Muscle of arm (tissue), 14 donors: ENCODE measurements around the gene AGO4. TPM values are rescaled to one million over a fixed set of nuclear protein-coding genes. Genes with fewer than 3 reads are reported as not detected.
"Not testable (repeated sequence)": the region's sequence is repeated elsewhere in the genome, so short reads cannot be mapped to it uniquely, and the experiment has no call there.

ENCODE experiments used
- DNase-seq: peaks from one replicate; pipeline ENCODE4 v3.0.0-alpha.2; 2013
- long read RNA-seq, 11 donors: transcript quantifications; one replicate each; lab custom pipeline, GENCODE V29; 2026
- polyA plus RNA-seq, 12 donors: library from polyadenylated mRNA; unstranded; fragments of 120-200 nt; gene quantifications; one replicate each; pipeline ENCODE4 v1.2.1, GENCODE V29; 2013; ENCODE audit not compliant: insufficient read length in 12 of 12

Gene AGO4
- 10 to 100 TPM in 10 of 12 donors, 1 to 10 TPM in 1, not detected in 1; 9.4 to 30.5 (median 14.8) TPM for polyA plus RNA-seq
- long read RNA-seq, donor 1, result 0 reads
- long read RNA-seq, donor 2, full-length matches to known transcripts, result 1 of 1 reads
- long read RNA-seq, donor 2, partial matches to known transcripts, result 0 of 1 reads
- long read RNA-seq, donor 2, other reads (novel, unspliced or antisense), result 0 of 1 reads
- long read RNA-seq, donor 3, partial matches to known transcripts, result 5 of 5 reads
- long read RNA-seq, donor 3, other reads (novel, unspliced or antisense), result 0 of 5 reads
- long read RNA-seq, donor 4, result 0 reads
- long read RNA-seq, donor 5, result 0 reads
- long read RNA-seq, donor 6, result 0 reads
- long read RNA-seq, donor 7, full-length matches to known transcripts, result 2 of 2 reads
- long read RNA-seq, donor 7, partial matches to known transcripts, result 0 of 2 reads
- long read RNA-seq, donor 7, other reads (novel, unspliced or antisense), result 0 of 2 reads
- long read RNA-seq, donor 8, full-length matches to known transcripts, result 2 of 2 reads
- long read RNA-seq, donor 8, partial matches to known transcripts, result 0 of 2 reads
- long read RNA-seq, donor 8, other reads (novel, unspliced or antisense), result 0 of 2 reads
- long read RNA-seq, donor 9, result 0 reads
- long read RNA-seq, donor 10, result 0 reads
- long read RNA-seq, donor 11, result 0 reads

DNA sequence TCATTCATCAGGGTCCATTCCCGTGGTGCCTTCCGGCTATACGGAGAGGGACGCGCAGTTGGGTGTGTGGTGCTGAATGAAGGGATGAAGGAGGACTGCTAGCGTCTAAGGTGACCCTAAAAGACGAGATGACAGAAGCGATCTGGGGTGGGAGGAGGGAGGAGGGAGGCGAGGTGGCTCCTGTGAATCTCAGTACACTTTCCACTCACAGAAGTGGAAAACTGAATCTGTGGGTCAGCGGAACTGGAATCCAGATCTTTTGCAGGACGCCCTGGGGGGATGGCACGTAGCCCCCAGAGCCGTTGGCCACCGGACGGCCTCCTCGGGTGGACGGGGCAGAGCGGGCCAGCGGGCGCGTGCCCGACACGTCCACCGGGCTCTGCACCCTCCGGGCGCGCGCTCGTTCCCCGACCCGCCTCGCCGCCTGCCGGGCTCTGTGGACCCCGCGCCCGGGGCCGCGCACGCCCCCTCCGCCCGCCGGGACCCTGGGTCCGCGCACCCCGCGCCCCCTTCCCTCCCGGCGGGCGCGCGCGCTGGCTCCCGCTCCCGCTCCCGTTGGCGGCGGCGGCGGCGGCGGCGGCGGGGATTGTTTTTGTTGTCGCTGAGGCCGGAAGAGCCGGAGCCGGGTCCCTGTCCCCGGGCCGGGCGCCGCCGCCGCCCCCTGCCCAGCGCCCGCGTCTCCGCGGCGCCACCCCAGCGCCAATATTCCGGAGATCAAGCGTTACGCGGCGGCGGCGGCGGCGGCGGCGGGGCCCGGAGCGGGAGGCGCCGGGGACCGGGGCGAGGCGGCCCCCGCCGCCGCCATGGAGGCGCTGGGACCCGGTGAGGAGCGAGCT lies at the start of gene AGO4:
AGO4 (plus strand) TSS at position 403 of the 836 bp plus-strand sequence; CDS start at position 804, 401 bp downstream.
- peak; percentile 56 for DNase-seq

DNA sequence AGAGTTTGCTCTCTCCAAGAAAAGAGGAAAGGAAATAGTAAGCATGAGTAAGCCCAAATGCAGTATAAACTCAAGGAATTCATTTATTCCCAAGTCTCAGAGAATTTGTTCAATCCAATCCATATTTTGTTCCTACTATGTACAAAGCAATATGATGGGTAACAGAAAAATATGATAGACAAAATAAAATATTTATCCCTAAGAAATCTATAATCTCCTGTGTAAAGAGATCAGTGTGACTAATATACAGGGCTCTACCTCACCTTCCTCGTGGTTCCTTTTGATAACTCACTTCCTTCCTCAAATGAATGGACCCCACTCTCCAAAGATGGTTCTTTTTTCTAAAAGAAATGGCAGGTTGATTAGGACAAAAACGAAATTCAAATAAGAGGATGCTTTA lies 45.7 kb upstream of the AGO4 start:
- no peak for DNase-seq

DNA sequence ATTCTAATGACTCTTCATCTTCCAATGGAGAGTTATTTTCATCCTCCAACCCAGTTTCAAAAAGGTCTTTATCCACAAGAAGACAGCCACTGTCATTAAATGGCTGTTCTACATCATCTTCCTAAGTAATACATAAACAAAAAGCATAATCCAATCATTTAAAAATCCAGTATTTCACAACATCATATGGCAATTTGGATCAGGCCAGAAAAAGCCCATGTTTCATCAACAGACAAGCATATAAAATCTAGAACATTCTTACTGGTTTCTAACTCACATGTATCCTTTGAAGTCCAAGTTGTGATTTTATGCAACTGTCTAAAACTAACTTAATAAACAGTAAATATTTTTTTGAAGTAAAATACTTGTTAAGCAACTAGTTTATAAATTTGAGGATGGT lies 44.6 kb upstream of the AGO4 start:
- DNase-seq, result no peak

DNA sequence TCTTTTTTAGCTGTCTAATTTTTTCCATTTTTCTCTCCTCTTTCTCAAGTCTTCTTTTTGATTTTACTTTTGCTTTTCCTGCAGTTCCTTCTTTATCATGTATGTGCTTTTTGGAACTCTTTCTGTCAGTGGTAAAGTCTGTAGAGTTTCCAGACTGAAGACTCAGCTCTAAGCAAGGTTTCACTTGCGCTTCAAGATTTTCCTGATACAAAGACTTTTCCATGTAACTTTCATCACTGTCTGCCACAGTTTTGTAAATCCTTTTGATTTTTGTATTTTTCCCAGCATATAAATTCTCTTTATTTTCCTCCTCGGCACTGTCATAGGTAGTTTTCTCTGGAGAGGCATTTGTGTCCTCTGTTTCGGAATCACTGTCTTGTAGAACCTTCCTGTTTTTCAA lies 43.5 kb upstream of the AGO4 start:
- DNase-seq, result no peak

DNA sequence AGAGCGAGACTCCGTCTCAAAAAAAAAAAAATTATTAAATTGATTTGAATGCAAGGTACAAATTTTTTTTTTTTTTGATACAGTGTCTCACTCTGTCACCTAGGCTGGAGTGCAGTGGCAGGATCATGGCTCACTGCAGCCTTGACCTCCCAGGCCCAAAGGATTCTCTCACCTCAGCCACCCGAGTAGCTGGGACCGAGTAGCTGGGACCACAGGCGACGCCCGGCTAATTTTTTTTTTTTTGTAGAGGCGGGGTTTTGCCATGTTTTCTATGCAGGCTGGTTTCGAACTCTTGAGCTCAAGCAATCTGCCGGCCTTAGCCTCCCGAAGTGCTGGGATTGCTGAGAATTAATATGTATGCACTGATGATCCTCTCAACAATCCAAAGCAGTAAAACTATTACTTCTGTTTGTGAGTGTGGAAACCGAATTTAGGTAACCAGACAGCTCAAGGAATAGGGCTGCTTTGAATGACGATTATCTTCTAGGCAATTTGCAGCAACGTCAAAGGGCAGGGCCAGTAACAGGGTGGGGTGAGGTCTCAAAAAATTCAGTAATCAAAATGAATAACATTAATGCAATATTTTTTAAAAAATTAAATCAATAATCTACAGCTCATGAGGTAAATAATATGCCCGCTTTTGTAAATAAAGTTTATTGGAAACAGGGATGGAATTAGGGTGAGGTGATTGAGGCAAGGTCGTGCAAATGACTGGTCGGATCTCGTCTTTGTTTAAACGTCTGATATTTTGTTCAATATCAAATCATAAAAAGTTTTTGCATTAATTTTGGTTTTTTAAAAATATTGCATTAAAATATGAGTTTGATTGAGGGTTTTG lies 39.2 kb upstream of the AGO4 start:
- DNase-seq, result peak; percentile 1

DNA sequence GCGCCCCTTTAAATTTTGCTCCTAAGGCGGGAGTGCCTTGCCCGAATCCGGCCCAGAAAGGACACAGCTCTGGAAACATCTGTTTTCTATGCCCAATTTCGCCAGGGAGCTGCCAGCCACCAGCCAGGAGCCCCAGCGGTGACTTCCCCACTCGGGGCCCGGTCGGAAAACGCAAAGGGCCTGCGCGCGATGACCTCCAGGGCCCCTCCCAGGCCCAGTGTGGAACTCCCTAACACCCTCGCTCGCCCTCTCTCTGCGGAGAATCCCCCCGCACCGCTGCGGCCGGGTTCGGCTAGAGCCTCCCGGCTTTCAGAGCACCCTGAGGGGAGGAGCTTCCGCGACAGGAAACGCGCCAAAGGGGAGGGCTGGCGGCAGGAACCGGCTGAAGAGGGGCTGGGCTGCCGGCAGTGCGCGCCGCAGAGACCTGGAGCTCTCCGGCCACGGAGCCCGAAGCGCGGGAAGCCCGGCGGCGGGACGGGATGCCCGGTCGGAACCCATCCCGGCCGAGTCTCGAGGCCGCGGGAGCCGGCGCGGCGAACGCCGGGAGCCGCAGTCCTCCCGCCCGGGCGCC lies 38.5 kb upstream of the AGO4 start:
- peak; percentile 91 for DNase-seq

DNA sequence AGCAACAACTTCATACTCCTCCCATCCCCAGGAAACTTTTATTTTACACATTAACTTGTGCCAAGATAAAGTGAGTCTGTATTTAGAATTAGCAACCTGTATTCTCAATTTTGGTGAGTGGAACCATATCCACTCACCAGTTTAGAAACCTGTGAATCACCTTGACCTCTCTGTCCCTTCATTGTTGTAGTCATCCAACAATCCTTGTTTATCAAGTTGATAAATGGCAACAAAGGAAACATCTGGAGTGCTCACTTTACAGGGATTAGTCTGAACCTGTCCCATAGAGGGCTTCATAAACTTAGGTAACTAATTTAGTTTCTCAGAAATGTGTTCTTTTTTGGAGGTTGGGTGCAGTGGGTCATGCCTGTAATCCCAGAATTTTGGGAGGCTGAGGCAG lies 34.1 kb upstream of the AGO4 start:
- no peak for DNase-seq

DNA sequence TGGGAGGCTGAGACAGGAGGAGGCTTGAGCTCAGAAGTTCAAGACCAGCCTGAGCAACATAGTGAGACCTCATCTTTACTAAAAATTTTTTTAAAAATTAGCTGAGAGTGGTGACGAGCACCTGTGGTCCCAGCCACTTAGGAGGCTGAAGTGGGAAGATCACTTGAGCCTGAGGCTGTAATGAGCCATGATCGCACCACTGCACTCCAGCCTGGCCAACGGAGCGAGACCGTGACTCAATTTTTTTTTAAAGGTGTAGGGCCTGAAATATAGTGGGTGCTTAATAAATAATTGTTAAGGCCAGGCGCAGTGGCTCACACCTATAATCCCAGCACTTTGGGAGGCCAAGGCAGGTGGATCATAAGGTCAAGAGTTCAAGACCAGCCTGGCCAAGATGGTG lies 31.6 kb upstream of the AGO4 start:
- DNase-seq, result not testable (repeated sequence)

DNA sequence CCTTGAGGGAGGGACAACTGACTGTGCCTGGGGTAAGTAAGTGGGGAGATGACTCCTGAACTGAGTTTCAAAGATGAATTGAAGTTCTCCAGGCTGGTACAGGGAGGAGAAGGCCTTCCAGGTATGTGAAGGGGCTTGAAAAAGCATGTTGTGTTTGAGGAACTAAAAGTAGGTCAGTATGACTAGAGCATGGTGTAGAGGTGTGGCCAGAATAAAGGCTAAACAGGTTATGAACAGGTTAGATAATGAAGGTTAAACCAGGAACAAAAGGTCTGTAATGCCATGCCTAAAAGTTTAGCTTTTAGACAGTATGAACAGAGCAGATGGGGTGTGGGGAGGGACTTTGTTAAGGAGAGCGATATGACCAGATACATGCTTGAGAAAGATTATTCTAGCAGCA lies 30.7 kb upstream of the AGO4 start:
- no peak for DNase-seq

DNA sequence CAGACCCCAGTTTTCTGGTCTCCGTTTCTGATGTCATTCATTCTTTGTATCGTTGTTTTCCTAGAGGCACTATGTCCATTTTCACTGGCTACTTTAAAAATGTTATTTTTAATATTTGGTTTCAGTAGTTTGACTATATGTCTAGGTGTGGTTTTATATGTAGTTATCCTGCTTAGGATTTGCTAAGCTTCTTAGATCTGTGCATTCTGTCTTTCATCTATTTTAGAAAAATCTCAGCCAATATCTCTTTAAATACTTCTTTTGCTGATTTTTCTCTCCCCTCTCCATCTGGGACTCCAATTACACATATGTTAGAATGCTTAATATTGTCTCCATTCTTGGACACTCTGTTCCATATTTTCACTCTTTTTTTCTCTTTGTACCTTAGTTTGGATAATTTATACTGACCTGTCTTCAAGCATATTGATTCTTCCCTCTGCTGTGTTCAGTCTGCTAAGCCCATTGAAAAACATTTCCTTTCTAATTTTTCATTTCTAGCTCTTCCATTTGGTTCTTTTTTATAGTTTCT lies 24.7 kb upstream of the AGO4 start:
- no peak for DNase-seq

DNA sequence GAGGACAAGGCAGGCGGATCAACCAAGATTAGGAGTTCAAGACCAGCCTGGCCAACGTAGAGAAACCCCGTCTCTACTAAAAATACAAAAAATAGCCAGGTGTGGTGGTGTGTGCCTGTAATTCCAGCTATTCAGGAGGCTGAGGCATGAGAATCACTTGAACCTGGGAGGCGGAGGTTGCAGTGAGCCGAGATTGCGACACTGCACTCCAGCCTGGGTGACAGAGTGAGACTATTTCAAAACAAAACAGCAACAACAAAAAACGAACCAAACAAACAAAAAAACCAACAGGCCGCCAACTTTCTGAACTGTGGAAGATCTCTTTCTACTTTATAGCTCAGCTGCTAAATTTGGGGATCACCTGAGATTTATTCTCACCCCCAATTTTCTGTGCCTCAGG lies 23.5 kb upstream of the AGO4 start:
- DNase-seq, result not testable (repeated sequence)

DNA sequence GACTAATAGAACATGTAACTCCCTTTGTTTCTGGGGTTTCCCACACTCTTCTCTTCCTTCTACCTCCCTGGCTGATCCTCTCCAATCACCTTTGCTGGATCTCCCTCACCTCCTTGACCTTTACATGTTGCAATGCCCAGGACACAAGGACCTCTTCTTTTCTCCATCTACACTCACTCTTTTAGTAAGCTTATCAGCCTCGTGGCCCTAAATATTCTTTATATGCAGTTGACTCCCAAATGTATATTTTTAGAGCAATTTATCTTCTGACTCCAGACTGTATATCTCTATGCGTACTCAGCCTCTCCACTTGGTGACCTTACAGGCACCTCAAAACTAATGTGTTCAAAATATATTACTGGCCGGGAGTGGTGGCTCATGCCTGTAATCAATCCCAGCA lies 19.7 kb upstream of the AGO4 start:
- no peak for DNase-seq

DNA sequence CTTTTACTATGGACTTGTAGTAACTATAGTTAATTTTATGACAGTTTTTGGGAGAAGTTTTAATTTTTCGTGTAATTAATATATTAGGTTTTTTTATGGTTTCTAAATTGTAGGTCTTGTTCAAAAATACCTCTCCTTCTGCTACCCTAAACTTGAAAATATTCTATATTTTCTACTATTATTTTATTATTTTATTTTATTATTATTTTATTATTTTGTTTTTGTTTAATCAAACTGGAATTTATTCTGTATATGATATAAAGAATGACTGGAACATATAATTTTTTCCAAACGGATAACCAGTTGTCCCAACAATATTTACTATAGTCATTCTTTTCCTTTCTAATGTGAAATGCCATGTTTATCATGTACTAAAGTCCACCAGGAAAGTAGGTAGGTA lies 17.1 kb upstream of the AGO4 start:
- DNase-seq, result no peak

DNA sequence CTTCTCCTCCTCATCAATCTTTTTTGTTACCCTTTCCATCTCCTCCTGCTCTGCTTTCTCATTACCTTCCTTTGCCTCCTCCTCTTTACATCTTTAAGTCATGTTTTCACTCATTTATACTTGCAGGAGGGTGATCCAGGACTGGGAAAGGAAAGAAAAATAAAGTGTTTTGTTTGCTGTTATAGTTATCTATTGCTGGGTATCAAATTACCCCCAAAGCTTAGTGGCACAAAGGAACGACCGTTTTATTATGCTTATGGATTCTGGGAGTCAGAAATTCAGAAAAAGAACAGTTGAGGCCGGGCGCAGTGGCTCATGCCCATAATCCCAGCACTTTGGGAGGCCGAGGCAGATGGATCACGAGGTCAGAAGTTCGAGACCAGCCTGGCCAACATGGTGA lies 12.5 kb upstream of the AGO4 start:
- no peak for DNase-seq

DNA sequence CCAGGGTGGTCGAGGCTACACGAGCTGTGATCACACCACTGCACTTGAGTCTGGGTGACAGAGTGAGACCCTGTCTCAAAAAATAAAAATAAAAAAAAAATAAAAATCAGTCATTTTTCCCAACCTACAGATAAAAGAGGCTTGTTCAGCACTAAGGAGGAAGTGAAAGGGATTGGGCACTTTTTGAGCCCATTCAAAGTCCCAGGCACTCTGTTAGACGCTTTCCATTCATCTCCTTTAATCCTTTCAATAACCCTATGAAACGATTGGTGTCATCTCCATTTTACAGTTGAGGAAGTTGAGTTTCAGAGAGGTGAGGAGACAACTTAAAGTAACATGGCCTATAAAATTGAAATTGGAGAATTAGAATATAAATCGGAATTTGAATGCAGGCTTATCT lies 10.4 kb upstream of the AGO4 start:
- DNase-seq, result no peak

DNA sequence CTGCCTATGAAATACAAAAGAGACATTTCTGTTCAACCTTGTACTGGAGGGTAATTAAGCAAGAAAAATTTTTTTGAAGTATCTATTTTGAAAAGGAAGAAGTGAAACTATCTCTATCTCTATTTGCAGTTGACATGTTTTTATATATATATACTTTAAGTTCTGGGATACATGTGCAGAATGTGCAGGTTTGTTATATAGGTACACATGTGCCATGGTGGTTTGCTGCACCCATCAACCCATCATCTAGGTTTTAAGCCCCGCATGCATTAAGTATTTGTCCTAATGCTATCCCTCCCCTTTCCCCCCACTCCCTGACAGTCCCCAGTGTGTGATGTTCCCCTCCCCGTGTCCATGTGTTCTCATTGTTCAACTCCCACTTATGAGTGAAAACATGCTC lies 9.8 kb upstream of the AGO4 start:
- DNase-seq, result not testable (repeated sequence)

DNA sequence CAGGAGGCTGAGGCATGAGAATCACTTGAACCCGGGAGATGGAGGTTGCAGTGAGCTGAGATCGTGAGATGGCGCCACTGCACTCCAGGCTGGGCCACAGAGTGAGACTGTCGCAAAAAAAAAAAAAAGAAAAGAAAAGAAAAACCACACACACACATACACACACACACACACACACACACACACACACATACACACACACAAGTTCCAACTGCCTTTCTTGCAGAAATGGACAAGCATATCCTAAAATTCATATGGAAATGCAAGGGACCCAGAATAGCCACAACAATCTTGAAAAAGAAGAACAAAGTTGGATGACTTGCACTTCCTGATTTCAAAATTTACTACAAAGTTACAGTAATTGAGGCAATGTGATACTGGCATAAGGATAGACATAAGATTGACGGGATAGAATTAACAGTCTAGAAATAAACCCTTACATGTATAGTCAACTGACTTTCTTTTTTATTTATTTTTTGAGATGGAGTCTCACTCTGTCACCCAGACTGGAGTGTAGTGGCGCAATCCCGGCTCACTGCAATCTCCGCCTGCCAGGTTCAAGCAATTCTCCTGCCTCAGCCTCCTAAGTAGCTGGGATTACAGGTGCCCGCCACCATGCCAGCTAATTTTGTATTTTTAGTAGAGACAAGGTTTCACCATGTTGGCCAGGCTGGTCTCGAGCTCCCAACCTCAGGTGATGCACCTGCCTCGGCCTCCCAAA lies 7.5 kb upstream of the AGO4 start:
- not testable (repeated sequence) for DNase-seq

DNA sequence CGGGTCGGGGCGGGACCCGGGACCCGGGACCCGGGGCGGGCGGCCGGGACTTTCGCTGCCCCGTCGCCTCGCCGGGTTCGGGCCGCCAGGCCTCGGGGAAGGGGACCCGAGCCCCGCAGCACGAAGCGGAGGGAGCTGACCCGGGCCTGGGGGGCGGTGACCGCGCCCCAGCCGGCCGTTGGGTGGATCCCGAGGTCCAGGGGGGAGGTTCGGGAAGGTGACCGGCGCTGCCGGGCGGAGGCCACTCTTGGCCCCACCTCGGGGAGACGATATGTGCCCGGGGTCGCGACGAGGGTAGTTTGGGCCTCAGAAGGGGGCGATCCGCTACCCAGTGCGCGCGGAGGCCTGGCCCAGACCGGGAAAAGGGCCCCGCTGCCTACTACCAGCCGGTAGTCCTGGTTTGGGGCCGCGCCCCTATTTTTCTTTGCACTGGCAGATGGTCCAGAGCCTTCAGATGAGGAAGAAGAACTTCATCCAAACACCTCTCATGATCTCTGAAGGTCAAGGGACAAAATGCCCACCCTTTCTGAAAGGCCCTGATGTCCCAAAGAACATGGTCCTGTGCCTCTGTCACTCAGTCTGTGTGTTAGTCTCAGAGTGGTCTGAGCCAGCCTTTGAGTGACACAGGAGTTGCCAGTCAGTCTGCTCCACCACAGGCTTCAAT lies 766 bp downstream of the AGO4 start:
- peak; percentile 25 for DNase-seq
